Suprapubic skin (tissue), 4 donors: Measurements from ENCODE around the gene DDAH1.

ENCODE experiments used
- EP300 ChIP-seq: sonication (generic); formaldehyde crosslinking; IDR thresholded peaks from one replicate; pipeline ENCODE4 v1.6.1; 2017; ENCODE audit warnings: antibody characterized with exemption
- POLR2AphosphoS5 ChIP-seq, 3 donors: sonication (generic); formaldehyde crosslinking; IDR thresholded peaks; one replicate each; pipeline ENCODE4 v1.6.1; 2017; ENCODE audit warnings: antibody characterized with exemption in 3 of 3
- TF ChIP-seq, protein P1 (sequence below), 2 donors: fragments of 200-600 bp in 1 of 2; fragments of 450-650 bp in 1 of 2; sonication (generic) in 1 of 2; IDR thresholded peaks; one replicate each; pipeline ENCODE4 v1.5.1; 2016 to 2019; ENCODE audit warnings: antibody characterized with exemption in 2 of 2, mild to moderate bottlenecking in 1 of 2, moderate library complexity in 1 of 2

DNA sequence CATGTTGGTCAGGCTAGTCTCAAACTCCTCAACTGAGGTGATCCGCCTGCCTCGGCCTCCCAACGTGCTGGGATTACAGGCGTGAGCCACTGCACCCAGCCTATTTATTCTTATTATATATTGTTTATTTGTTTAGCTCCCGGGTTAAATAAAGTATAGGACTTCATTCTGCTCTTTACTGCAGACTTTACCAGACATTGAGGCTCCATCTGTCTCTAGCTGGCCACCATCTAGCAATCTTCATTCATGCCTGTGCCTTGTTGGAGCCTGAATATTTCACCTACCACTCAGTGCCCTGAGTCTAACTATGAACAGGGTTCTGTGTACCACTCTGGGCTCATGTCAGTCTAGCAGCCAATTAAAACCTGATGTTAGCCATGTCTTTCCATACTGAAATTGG lies 2.1 kb upstream of the DDAH1 start:
- TF ChIP-seq, protein P1, sequence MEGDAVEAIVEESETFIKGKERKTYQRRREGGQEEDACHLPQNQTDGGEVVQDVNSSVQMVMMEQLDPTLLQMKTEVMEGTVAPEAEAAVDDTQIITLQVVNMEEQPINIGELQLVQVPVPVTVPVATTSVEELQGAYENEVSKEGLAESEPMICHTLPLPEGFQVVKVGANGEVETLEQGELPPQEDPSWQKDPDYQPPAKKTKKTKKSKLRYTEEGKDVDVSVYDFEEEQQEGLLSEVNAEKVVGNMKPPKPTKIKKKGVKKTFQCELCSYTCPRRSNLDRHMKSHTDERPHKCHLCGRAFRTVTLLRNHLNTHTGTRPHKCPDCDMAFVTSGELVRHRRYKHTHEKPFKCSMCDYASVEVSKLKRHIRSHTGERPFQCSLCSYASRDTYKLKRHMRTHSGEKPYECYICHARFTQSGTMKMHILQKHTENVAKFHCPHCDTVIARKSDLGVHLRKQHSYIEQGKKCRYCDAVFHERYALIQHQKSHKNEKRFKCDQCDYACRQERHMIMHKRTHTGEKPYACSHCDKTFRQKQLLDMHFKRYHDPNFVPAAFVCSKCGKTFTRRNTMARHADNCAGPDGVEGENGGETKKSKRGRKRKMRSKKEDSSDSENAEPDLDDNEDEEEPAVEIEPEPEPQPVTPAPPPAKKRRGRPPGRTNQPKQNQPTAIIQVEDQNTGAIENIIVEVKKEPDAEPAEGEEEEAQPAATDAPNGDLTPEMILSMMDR (IDR thresholded peaks at IDR 0.05) = no peak
- TF ChIP-seq EP300 (no peak), POLR2AphosphoS5 (IDR thresholded peaks at IDR 0.05) (no peak)
